Omental fat pad (tissue), 4 donors: ENCODE measurements around the gene TRPC3. TPM values are rescaled to one million over a fixed set of nuclear protein-coding genes. Genes with fewer than 3 reads are reported as not detected.
"Not testable (repeated sequence)": the region's sequence is repeated elsewhere in the genome, so short reads cannot be mapped to it uniquely, and the experiment has no call there.

Experiments
- ATAC-seq: fragments of 150-250 bp; one replicate; pipeline ENCODE4 v1.9.1; 2016; ENCODE audit warnings: mild to moderate bottlenecking, moderate library complexity; ENCODE audit not compliant: low FRiP score
- DNase-seq: peaks from one replicate; pipeline ENCODE4 v3.0.0-alpha.2; 2019; ENCODE audit warnings: low spot score
- CTCF ChIP-seq, 3 donors: fragments of 450-650 bp; IDR thresholded peaks; one replicate each; pipeline ENCODE4 v1.5.1; 2016 to 2017; ENCODE audit warnings: antibody characterized with exemption in 3 of 3, mild to moderate bottlenecking in 3 of 3, moderate library complexity in 2 of 3
- total RNA-seq, 4 donors: library from RNA; depleted of rRNA; stranded (reverse); fragments of >200 nt; gene quantifications; one replicate each; pipeline ENCODE4 v1.1.0, GENCODE V29; 2016

TRPC3 gene
- total RNA-seq, 4 donors from 2014 or later: 0.65 to 2.7 (median 1.3) TPM

- no peak for ATAC-seq
- DNase-seq: no peak
- no peak for TF ChIP-seq CTCF (IDR thresholded peaks at IDR 0.05)
Observed at GRCh38 chr4:121932212-121932974, 19.5 kb downstream of the TRPC3 start.

GRCh38 chr4:121930304-121930703 is 21.6 kb downstream of the TRPC3 start:
- DNase-seq: no peak
- TF ChIP-seq CTCF (IDR thresholded peaks at IDR 0.05): no peak

GRCh38 chr4:121927948-121928347 is 23.9 kb downstream of the TRPC3 start:
- DNase-seq (no peak), ATAC-seq (no peak)
- no peak for TF ChIP-seq CTCF (IDR thresholded peaks at IDR 0.05)

More at GRCh38 chr4:121930304-121930703, 21.6 kb downstream of the TRPC3 start:
- no peak for ATAC-seq

GRCh38 chr4:121926490-121926889 is 25.4 kb downstream of the TRPC3 start:
- DNase-seq, ATAC-seq: not testable (repeated sequence)

- TF ChIP-seq CTCF (IDR thresholded peaks at IDR 0.05): no peak
- no peak for ATAC-seq
Observed at GRCh38 chr4:121923306-121923705, 28.6 kb downstream of the TRPC3 start.

GRCh38 chr4:121913667-121914066 is 38.2 kb downstream of the TRPC3 start:
- no peak for TF ChIP-seq CTCF (IDR thresholded peaks at IDR 0.05)
- no peak for DNase-seq
- ATAC-seq: no peak

More at GRCh38 chr4:121923306-121923705, 28.6 kb downstream of the TRPC3 start:
- DNase-seq: no peak

- no peak for ATAC-seq
- DNase-seq: no peak
- no peak for TF ChIP-seq CTCF (IDR thresholded peaks at IDR 0.05)
Observed at GRCh38 chr4:121908346-121908745, 43.5 kb downstream of the TRPC3 start.
